ENCODE measurements around the gene ALDH6A1.
A peak's percentile ranks its signal among the peaks of the same experiment; 100 is the strongest.

Gene ALDH6A1

DNA sequence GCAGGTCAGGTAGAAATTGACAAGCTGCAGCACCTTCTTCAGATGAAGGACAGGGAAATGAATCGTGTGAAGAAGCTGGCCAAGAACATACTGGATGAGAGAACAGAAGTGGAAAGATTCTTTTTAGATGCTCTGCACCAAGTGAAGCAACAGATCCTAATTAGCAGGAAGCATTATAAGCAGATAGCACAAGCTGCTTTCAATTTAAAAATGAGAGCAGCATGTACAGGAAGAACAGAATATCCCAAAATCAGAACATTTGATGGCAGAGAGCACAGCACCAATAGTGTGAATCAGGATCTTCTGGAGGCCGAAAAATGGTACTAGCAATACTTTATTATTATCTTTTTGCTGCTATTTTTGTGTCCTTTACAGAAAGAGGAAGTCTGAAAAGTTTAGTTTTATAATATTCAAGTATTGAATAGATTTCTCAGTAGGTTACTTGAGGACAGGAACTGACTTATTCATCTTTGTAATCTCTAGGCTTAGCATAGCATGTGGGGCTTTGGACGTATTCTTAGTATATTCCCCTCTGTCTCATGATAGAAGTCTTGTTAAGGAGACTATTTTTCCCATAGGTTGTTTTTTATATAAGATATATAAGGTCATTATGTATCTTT, 34.3 kb downstream of the ALDH6A1 start:
- no peak for DNase-seq (ENCODE audit: low read depth in 2 of 2)

DNA sequence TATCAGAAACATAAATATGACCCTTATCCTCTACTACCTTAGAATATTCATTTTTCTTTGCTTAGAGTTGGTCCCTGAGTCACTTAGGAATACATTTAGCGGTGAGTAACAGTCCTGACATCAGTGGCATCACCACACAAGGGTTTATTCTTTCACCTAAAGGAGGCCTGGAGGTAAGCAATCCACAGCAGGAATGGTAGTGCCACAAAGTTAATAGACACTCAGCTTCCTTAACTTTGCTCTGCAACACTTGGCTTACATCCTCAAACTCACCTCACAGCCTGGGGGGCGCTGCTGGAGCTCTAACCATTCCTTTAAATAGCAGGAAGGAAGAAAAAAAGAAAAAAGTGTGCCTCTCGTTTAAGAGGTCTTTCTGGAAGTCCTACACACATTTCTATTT, 36.0 kb downstream of the ALDH6A1 start:
- DNase-seq (ENCODE audit: low read depth in 2 of 2): no peak

DNA sequence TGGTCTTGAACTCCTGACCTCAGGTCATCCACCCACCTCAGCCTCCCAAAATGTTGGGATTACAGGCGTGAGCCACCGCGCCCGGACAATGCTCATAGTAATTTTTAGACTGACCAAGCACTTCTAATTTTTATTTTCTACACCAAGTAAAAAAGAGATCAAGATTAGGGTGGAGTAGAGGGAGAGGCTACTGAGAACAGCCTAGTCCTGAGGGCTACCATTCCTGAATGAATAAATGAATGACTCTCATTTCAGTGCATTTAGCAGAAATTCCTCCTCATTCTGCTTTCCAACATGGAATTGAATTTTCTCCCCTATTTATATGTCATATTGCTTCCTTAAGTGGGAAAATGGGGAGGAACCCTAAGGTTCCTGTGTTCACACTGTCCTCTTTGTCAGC, 38.7 kb downstream of the ALDH6A1 start:
- no peak for DNase-seq (ENCODE audit: low read depth in 2 of 2)

DNA sequence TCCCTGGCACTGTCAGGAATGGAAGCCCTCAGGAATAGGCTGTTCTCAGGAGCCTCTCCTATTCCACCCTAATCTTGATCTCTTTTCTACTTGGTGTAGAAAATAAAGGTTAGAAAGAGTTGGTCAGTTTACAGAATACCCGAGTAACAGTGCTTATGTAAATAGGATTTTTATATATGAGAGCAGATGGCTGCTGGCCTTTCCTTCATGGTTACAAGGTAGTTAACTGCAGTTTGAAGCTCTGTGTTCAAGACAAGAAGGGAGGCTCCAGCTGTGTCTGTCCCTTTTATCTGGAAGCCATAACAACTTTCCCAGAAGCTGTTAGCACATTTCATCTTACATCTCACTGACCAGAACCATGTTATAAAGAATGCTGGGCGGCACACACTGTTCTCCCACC, 42.0 kb downstream of the ALDH6A1 start:
- no peak for DNase-seq (ENCODE audit: low read depth in 2 of 2)

DNA sequence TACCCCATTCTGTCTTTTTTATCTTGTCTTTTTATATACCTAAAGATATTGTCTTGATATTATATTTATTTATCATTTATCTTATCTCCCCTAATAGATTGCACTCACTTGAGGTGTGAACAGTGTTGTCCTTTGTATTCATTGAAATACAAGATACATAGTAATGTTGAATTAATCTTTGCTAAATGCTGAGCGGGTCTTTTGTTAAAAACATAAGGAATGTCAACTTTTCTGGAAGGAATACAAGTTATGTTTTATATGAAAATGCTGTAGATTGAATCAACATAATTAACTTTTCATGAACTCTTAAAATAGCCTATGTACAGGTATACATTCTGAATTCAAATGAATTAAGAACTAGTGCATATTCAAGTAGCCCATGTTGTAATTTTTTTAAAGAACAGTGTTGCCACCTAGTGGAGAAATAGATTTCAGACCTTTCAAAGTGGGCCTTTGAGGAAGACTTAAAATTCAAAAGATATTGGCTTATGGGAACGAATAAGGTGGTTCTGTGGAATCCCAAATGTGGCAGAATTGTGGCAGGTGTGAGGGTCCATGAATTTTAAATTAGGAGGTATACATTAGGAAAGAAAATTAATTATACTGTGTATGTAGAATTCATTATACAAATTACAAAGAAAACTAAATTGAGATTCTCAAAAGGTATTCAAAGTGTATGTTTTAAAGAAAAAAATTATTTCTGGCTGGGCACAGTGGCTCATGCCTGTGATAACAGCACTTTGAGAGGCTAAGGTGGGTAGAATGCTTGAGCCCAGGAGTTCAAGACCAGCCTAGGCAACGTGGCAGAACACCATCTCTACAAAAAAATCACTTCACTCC, 46.0 kb downstream of the ALDH6A1 start:
- DNase-seq (ENCODE audit: low read depth in 2 of 2): no peak

DNA sequence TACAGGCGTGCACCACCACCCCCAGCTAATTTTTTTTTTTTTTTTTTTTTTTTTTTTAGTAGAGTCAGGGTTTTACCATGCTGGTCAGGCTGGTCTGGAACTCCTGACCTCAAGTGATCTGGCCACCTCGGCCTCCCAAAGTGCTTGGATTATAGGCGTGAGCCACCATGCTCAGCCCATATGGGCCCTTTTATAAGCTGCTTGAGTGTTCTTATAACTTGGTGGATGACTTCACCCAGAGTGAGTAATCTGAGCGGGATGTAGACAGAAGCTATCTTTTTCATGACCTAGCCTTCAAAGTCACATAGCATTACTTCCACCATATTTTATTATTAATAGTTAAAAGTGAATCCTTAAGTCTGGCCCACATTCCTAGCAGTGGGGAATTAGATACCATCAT, 48.7 kb downstream of the ALDH6A1 start:
- no peak for DNase-seq (ENCODE audit: low read depth in 2 of 2)

DNA sequence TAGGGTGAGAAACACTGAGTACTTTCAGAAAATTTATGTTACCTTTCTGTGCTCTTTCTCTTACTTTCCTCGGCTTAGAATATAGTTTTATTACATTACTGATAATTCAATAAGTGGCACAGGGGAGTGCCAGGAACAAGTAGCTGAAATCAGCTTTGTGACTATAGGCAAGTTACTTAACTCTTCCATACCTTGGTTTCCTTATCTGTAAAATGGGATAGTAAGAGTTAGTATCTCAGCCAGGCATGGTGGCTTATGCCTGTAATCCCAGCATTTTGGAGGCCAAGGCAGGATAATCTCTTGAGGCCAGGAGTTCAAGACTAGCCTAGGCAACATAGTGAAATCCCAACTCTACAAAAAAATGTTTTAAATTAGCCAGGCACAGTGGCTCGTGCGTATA, 49.7 kb downstream of the ALDH6A1 start:
- DNase-seq (ENCODE audit: low read depth in 2 of 2): no peak

DNA sequence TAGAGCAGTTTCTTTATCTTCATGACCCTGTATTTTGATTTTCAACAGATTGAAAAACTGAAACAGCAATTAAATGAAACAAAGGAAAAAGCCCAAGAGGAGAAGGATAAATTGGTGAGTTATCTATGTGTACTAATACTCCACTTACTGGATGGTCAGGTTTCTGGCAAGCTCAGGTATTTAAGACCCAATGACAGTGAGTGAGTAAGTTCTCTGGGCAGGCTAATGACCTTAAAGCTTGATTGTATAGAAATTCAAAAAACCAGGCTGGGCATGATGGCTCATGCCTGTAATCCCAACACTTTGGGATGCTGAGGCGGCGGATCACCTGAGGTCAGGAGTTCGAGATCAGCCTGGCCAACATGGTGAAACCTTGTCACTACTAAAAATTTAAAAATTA, 55.1 kb downstream of the ALDH6A1 start:
- DNase-seq (ENCODE audit: low read depth in 2 of 2): no peak

DNA sequence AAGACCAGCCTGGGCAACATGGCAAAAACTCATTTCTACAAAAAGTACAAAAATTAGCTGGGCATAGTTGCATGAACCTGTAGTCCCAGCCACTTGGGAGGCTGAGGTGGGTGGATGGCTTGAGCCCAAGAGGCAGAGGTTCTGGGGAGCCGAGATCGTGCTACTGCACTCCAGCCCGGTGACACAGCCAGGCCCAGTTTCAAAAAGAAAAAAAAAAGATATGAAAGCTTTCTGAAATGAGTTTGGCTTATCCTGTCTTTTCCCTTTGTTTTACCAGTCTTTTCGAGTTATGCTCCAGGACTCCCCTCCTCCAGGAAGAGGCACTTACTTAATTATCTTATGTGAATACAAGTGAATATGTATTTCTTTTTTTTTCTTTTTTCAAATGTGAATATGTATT, 61.9 kb downstream of the ALDH6A1 start:
- no peak for DNase-seq (ENCODE audit: low read depth in 2 of 2)

DNA sequence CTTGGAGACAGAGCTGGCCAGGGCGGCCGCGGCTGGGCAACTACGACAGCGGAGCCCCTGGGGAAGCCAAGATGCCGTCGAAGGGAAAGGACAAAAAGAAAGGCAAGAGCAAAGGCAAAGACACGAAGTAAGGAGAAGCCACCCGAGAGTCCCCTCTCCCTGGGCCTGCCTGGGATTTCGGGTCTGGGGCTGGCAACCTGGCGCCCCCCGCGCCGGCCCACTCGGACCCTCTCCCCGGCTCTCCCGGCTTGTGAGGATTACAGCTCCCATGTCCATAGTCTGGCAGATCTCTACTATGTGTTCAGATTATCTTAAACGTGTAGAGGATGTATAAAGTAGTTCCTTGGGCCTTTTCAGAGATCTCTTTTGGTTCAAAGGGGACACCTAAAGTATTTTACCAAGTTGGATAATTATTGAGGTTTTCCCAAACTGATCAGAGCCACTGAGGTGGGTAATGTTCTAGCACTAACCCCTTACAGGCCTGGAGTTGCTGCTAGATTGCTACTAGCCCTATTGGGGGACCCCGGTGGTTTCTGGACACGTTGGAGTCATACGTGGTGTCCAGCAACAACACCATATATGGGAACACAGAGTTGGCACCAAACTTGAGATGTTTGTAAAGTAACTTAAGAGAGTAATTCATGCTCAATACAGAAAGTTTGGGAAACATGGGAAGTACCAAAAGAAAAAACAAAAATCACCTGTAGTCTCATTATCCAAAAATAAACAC, 64.7 kb downstream of the ALDH6A1 start:
- no peak for DNase-seq (ENCODE audit: low read depth in 2 of 2)

DNA sequence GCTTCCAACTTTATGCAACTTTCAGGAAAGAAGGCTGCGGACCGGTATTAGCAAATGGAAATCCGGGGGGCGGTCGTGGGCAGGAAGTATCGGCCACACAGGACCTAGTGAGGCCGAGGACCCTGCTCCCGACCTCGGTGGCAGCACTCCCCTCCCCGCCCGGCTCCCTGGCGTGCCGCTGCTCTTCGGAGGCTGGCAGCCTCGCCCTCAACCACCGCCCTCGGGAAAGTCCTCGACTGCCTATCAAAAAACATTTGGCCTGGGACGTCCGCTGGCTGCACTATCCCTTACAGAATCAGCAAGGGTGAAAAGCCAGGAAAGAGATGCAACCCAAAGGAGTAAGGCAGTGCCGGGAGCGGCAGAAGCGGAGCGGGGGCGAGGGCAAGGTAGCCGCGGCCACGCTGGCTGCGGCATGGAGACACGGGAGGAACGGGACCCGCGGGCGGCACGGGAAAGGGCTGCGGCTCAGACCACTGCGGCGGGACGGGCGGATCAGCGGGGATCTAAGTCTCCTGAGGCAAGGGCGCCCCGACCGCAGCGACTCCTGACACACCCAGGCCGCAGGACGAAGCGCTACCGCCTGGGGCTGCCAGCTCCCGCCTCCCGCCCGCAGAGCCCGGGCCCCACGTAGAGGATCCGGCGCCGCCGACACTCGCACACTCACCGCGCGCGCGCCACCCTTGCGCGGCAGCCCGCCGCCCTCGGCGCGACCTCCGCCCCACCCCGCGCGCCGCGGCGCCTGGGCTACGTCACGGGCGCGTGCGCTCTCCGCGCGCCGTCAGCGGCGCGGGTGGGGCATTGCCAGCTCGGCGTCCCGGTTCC, 65.5 kb downstream of the ALDH6A1 start, which contains the start of the genes BBOF1 and ENTPD5:
BBOF1 (plus strand) TSS at position 764 of the 822 bp plus-strand sequence. CDS start 130 bp downstream, outside the sequence.
ENTPD5 (minus strand) TSS at position 703 of the 822 bp plus-strand sequence. CDS start 31,186 bp downstream, outside the sequence.
- DNase-seq (ENCODE audit: low read depth in 2 of 2): peak; percentile 70 to 75

DNA sequence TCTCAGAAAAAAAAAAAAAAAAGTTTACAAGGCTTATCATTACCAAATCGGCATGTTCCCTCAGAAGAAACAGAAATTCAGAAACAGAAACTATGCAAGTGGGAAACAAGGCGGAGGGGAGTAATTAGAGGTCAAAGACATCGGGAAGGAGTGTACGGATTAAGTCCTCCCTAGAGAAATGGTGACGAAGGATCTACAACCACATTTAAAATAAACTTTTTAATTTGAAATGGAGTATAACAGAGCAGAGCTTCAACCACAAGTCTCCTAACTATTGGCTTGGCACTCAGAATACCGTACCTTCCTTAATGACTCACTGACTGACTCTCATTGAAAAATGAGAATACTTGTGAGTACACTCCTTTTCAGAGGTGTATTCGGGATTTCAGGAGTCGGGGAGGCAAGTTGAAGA, 66.1 kb downstream of the ALDH6A1 start:
- no peak for DNase-seq (ENCODE audit: low read depth in 2 of 2)

DNA sequence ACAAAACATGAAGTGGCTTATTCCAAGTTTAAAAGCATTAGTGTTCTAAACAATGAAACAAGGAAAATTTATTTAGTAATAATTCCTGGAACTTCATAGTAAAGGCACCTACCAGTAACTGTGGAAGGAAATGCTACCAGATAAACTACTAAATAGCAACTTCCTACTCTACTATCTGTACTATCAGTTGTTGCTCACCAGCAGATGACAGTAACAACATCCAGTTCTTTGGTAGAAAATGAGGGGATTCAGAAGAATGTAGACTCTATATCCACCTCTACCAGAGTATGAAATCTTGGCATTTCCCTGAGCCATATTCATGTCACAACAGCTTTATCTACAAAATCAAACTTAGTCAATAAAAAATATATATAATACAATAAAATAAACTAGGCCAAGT, 68.3 kb downstream of the ALDH6A1 start:
- DNase-seq (ENCODE audit: low read depth in 2 of 2): no peak

DNA sequence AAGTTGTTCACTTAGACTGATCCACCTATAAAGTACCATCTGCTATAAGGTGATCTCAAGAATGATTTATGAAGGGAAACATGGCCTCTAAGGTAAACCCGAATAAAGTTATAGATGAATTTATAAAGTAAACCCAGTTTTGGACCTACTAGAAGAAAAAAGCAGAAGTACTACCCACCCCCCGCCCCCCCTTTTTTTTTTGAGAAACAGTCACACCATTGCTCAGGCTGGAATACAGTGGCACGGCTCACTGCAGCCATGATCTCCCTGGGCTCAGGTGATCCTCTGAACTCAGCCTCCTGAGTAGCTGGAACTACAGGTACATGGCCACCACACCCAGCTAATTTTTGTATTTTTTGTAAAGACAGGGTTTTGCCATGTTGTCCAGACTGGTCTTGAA, 69.1 kb downstream of the ALDH6A1 start:
- DNase-seq (ENCODE audit: low read depth in 2 of 2): no peak

DNA sequence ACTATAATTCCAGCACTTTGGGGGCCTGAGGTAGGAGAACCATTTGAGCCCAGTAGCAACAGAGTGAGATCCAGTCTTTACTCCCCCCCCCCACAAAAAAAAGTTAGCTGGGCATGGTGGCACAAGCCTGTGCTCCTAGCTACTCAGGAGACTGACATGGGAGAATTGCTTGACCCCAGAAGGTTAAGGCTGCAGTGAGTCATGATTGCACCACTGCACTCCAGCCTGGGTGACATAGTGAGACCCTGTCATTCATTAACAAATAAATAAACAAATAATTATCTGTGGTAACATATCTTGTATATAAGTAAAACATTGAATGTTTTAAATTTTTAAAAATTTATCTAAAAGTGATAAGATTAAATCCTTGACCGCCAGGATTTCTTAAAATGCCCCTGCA, 70.0 kb downstream of the ALDH6A1 start:
- DNase-seq (ENCODE audit: low read depth in 2 of 2): no peak

DNA sequence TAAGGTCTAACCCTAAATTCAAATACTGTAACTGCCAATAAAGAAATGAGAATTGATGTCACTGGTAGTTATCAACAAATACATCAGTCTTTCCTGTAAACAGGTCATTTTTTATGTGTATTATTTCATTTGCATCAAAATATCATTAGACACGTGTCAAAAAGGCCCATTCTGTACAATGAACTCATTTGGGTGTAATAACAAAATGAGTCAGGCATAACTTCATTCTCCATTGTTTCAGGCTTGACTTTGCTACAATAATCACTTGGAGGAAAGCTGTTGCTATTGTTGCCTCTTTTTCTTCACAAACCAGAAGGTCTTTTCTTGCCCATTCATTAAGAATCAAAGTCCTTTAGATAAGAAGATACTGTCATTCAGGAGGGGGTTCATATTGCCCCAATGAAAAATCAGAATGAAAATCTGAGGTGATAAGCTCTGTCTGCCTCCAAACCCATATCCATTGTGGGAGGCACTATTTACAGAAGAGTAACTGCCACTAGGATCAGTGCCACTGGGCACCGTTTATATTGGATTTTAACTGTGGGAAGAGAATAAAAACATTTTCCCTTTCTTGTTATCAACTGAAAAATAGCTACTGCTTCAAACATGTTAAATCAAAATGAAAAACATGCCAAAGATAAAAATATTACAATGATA, 75.3 kb downstream of the ALDH6A1 start:
- no peak for DNase-seq (ENCODE audit: low read depth in 2 of 2)

Measured in stimulated activated CD4-positive, alpha-beta T cell treated with anti-CD3 and anti-CD28 coated beads, Interleukin-12 subunit alpha, Interleukin-12 subunit beta, amount 100 ng/mL, for 24 hours (primary cell).